ENCODE measurements around the gene FAM124A. TPM values are rescaled to one million over a fixed set of nuclear protein-coding genes. Genes with fewer than 3 reads are reported as not detected.

The FAM124A gene
- total RNA-seq, 1 experiment from 2014 or later, result 0.24 TPM

GRCh38 chr13:51241720-51242119 lies 19.5 kb downstream of the FAM124A start:
- DNase-seq (ENCODE audit: low read depth), result no peak

- no peak for DNase-seq (ENCODE audit: low read depth)
Measured at GRCh38 chr13:51243227-51243626, 21.0 kb downstream of the FAM124A start.

DNA sequence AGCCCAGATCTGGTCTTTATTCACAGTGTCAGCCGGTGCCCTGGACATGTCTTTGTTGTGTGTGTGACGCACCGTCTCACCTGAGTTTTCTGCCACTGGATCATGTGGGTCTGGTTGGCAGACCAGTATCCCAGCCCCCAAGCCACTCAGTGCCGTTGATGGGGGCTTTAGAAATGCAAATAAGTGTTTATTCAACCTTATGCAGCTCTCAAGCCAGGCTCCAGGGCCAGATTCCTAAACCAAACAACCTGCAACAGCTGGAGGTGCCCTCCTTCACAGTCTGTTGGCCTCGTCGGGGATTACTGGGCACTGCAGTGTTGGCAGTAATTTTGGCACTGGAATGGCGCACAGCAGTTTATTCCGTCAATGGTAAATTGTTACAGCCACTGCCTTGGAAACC lies 21.6 kb downstream of the FAM124A start:
- DNase-seq (ENCODE audit: low read depth), result no peak

GRCh38 chr13:51244637-51245405 lies 22.6 kb downstream of the FAM124A start:
- no peak for DNase-seq (ENCODE audit: low read depth)

- DNase-seq (ENCODE audit: low read depth), result no peak
Measured at GRCh38 chr13:51245583-51245982, 23.4 kb downstream of the FAM124A start.

GRCh38 chr13:51246025-51246417 lies 23.8 kb downstream of the FAM124A start:
- DNase-seq (ENCODE audit: low read depth), result no peak

DNA sequence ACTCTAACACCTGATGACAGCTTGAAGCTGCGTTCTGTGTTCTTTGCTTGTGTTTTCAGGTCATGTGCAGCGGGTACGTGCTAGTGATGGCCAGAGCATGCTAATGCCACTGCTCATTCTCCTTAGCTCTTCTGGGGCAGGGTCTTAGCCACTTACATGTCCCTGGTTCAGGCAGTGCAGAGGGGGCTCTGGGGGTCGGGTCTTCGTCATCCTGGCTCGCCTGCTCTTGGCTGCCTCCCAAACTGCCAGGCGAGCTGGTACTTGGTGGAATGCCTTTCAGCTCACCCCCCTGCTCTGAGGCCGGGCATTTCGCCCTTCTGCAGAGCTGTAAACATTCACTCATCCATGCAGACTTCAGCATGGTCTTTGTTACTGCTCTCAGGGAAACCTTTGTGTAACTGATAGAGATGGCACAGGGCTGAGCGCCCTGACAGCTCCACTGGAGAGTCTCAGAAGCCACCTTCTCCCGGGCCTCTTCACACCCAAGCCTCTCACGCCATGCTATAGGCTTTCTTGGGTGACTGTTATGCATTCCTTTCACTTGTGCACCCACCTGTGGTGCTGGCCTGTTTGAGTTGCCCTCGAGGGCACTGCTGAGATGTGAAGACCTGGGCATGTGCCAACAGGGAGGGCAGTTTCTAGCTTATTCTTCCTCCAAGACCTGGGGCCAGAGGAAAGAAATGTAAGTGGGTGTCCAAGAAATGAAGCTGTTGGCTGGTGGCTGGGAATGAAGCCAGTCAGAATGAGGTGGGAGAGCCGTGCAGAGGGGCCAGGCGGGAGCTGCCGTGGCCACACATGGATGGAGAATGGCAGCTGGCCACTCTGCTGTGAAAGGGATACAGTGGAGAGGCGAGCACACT lies 24.4 kb downstream of the FAM124A start:
- no peak for DNase-seq (ENCODE audit: low read depth)

DNA sequence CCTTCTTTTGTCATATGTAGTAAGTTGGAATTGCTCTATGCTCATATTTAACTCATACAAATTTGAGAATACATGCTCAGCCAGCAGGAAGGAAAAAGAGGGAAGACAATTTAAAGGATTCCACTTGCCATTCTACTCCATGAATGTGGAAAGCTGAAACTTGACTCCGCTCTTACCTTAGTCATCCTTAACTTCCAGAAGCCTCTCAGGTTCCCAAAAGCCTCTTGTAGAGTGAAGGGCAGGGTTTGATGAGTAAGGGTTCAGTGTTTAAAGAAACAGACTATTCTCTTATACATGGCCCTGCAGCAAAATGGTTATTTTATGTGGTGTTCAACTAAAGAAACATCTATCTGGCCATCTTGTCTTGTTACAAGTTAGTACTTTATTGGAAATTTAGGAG lies 27.1 kb downstream of the FAM124A start:
- no peak for DNase-seq (ENCODE audit: low read depth)

DNA sequence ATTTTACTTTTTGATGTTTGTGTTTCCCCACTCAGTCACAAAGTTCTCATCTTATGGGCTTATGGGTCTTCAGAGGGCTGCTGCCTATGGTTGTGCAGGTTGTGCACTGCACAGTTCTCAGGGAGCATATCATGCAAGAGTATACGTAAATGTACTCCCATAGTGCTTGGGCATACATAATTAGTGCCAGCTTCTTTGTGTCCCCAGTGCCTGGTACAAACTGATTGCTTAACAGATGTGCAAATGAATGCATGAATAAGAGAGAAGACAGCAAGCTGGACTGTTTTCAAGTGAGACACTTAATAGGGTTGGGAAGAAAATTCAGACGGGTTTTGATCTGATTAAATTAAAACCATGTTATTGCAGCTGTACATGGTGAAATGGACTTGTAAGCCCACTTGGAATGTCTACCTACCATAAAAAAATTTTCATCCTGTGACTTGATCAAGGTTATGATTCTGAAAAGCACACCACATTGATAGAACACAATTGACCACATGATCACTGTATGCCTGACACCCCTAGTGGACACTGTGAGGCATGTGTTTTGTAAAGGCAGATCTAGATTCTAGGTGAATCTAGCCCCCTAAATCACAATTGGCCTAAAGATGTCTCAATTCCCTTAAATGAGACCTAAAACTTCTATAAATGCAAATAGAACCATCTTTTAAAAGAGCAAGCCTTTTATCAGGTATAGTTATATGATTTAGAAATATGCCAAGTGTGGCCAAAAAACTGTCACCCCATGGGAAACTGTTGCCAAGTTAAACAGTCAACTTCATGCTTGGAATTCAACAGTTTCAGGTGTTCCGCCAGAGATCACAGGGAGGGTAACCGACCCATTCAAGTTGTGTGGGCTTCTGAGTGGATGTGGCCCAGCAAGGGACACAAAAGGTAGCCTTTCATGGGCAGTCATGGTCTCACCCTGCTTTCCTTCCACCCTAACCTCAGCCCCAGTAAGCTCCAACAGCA lies 27.9 kb downstream of the FAM124A start:
- peak; percentile 2 for DNase-seq (ENCODE audit: low read depth)

GRCh38 chr13:51251480-51251879 lies 29.3 kb downstream of the FAM124A start:
- no peak for DNase-seq (ENCODE audit: low read depth)

DNA sequence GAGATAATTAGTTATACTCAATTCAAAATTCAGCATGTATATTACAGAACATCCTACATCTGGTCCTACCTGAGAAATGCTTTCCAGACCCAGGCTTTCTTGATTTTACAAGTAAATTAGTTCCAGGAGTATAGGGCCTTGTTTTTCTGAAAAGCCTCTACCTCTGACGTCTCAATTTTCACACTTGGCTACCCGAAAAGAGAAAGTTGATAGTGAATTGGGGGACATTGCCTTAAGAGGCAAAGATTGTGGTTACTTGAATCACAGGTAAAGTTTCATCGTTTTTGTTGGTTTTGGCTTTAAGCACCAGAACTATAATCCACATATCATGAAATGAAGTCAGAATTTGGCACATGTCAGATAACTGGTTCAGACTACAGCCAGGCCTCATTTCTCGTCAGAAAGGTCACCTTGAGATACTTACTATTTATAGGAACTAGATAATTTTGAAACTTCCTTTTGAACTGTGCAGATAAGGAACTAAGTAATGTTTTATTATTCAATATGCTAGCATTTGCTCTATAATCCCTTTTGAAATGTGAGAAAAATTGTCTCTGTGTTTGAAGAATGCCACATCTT lies 30.8 kb downstream of the FAM124A start:
- DNase-seq (ENCODE audit: low read depth), result no peak

- no peak for DNase-seq (ENCODE audit: low read depth)
Measured at GRCh38 chr13:51255556-51255955, 33.4 kb downstream of the FAM124A start.

- DNase-seq (ENCODE audit: low read depth), result no peak
Measured at GRCh38 chr13:51257187-51257586, 35.0 kb downstream of the FAM124A start.

- no peak for DNase-seq (ENCODE audit: low read depth)
Measured at GRCh38 chr13:51258612-51259548, 36.7 kb downstream of the FAM124A start.

DNA sequence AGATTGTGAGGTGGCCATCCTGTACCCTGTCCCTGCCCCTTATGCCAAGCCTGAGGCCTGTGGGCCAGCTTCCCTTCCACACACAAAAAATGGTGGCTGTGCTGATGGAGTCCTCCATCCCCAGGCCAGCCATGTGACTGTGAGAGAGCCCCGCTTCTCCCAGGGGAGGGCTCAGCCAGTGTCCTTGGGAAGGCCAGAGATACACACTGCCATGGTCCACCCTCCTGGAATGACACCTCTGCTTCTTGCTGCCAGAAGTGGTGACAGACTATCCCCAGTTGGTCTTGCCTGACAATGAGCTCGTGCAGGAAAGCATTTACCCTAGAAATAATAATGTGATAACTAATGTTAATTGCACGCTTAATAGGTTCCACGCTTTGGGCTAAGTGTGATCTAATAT lies 38.0 kb downstream of the FAM124A start:
- DNase-seq (ENCODE audit: low read depth), result no peak

DNA sequence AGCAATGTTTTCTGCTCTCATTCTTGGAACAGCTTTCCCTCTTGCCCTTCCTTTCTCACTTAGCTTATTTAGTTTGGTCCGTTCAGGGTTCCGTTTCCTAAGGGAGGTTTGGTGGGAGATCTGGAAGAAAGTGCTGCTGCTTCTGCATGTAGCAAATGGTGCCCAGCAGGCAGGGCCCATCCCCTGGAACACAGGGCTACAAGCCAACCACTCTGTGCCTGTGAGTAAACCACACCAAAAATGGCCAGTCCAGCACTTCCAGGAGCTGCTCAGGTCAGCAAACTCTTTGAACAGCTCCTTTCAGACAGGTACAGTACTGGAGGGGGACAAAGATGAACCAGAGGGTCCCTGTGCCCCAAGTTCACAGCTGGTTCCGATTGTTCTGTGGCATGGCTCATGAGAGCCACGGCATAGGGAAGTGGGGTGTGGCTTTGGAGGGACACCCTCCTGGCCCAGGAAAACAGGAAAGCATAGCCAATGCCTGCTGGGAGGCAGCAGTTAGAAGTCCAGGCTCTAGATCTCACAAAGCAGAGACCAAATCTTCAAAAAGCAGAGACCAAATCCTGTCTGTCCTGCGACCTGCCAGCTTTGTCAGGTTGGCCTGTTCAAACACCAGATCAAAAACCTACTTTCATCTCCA lies 39.5 kb downstream of the FAM124A start:
- DNase-seq (ENCODE audit: low read depth), result no peak

DNA sequence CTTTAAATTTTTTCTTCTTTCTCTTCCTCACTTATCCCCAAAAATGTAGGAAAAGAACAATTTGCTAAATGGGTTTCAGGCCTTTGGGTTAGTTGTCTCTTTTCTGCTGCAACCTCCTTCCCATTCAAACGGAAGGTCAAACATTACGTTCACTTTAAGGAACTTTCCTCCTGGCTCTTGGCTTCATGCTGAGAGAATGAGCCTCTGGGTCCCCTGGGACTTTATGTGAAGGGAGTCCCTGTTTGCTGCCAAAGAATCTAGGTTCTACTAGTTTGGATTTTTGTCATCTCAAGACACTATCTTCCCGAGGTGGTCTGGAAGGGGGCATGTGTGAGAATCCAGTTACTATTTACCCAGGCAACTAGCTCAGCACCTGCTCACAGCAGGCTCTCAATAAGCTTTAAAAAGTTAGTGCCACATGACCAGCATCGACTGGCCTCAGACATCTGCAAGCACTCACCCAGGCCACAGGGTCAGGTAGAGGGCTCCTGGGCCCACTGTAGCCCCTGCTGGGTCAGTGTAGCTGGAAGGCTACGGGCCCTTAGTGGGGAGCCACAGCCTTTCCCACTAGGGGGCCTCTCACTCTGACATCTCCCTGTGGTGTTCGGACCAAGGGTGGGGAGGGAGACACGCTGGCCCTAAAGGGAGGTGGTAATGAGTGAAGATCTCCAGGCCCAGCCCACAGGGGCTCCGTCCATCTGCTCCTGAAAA lies 40.5 kb downstream of the FAM124A start:
- no peak for DNase-seq (ENCODE audit: low read depth)

- no peak for DNase-seq (ENCODE audit: low read depth)
Measured at GRCh38 chr13:51266642-51267041, 44.4 kb downstream of the FAM124A start.

GRCh38 chr13:51267622-51268021 lies 45.4 kb downstream of the FAM124A start:
- DNase-seq (ENCODE audit: low read depth), result no peak
